Measurements from ENCODE around the gene RNF19B. TPM values are rescaled to one million over a fixed set of nuclear protein-coding genes. Genes with fewer than 3 reads are reported as not detected.
A peak's percentile ranks its signal among the peaks of the same experiment; 100 is the strongest.

Gene RNF19B
- total and polyA plus RNA-seq, 2 experiments from 2014 or later: 15.8 to 17.8 TPM

- Histone ChIP-seq H3K9me3 (ENCODE audit: low read depth) (no peaks in the 10 kb centered on the region), H3K27me3 (peaks cover 40% of the 10 kb centered on the region), H3K36me3 (no peaks in the 10 kb centered on the region), H3K4me1 (ENCODE audit: low read depth) (no peaks in the 10 kb centered on the region), H3K4me3 (no peak overlapping the region), H3K27ac (no peak overlapping the region)
- DNase-seq (ENCODE audit: low read depth in 1 of 2, low spot score in 1 of 2): no peak
- no peak for TF ChIP-seq CTCF (IDR thresholded peaks at IDR 0.05; ENCODE audit: low read depth, low read length)
These were observed 69.9 kb downstream of the RNF19B start for GRCh38 chr1:32894681-32895080.

GRCh38 chr1:32894019-32894600 is 70.5 kb downstream of the RNF19B start:
- TF ChIP-seq CTCF (IDR thresholded peaks at IDR 0.05; ENCODE audit: low read depth, low read length): no peak
- Histone ChIP-seq H3K9me3 (ENCODE audit: low read depth) (no peaks in the 10 kb centered on the region), H3K27me3 (peaks cover 37% of the 10 kb centered on the region), H3K4me3 (no peak overlapping the region), H3K27ac (no peak overlapping the region), H3K36me3 (no peaks in the 10 kb centered on the region), H3K4me1 (ENCODE audit: low read depth) (no peaks in the 10 kb centered on the region)
- DNase-seq (ENCODE audit: low read depth in 1 of 2, low spot score in 1 of 2): no peak

GRCh38 chr1:32893198-32894018 is 71.2 kb downstream of the RNF19B start:
- TF ChIP-seq CTCF (IDR thresholded peaks at IDR 0.05; ENCODE audit: low read depth, low read length): peak; percentile 7
- Histone ChIP-seq H3K4me3 (peak overlapping the region; percentile 22), H3K9me3 (ENCODE audit: low read depth) (no peaks in the 10 kb centered on the region), H3K27me3 (peaks cover 42% of the 10 kb centered on the region), H3K36me3 (no peaks in the 10 kb centered on the region), H3K27ac (no peak overlapping the region), H3K4me1 (ENCODE audit: low read depth) (no peaks in the 10 kb centered on the region)
- DNase-seq (ENCODE audit: low read depth in 1 of 2, low spot score in 1 of 2): peak in 1 of 2 donors; percentile 45

- TF ChIP-seq CTCF (IDR thresholded peaks at IDR 0.05; ENCODE audit: low read depth, low read length): peak; percentile 30
- Histone ChIP-seq H3K36me3 (no peaks in the 10 kb centered on the region), H3K4me3 (peak overlapping the region; percentile 22), H3K27me3 (peaks cover 51% of the 10 kb centered on the region), H3K4me1 (ENCODE audit: low read depth) (no peaks in the 10 kb centered on the region), H3K9me3 (ENCODE audit: low read depth) (no peaks in the 10 kb centered on the region), H3K27ac (no peak overlapping the region)
- peak; percentile 44 to 51 for DNase-seq (ENCODE audit: low read depth in 1 of 2, low spot score in 1 of 2)
These were observed 72.0 kb downstream of the RNF19B start for GRCh38 chr1:32892368-32893197.

- Histone ChIP-seq H3K27ac (no peak overlapping the region), H3K36me3 (no peaks in the 10 kb centered on the region), H3K4me3 (no peak overlapping the region), H3K27me3 (peaks cover 58% of the 10 kb centered on the region), H3K9me3 (ENCODE audit: low read depth) (no peaks in the 10 kb centered on the region), H3K4me1 (ENCODE audit: low read depth) (no peaks in the 10 kb centered on the region)
- no peak for DNase-seq (ENCODE audit: low read depth in 1 of 2, low spot score in 1 of 2)
- TF ChIP-seq CTCF (IDR thresholded peaks at IDR 0.05; ENCODE audit: low read depth, low read length): no peak
These were observed 73.0 kb downstream of the RNF19B start for GRCh38 chr1:32891630-32892029.
